NCI-H128 (cell line): Measurements from ENCODE around the gene CHD9NB.

Experiments
- DNase-seq: peaks from one replicate; lab custom pipeline; 2025; ENCODE audit not compliant: unreplicated experiment; lab: John Stamatoyannopoulos, UW

The CHD9NB gene

DNA sequence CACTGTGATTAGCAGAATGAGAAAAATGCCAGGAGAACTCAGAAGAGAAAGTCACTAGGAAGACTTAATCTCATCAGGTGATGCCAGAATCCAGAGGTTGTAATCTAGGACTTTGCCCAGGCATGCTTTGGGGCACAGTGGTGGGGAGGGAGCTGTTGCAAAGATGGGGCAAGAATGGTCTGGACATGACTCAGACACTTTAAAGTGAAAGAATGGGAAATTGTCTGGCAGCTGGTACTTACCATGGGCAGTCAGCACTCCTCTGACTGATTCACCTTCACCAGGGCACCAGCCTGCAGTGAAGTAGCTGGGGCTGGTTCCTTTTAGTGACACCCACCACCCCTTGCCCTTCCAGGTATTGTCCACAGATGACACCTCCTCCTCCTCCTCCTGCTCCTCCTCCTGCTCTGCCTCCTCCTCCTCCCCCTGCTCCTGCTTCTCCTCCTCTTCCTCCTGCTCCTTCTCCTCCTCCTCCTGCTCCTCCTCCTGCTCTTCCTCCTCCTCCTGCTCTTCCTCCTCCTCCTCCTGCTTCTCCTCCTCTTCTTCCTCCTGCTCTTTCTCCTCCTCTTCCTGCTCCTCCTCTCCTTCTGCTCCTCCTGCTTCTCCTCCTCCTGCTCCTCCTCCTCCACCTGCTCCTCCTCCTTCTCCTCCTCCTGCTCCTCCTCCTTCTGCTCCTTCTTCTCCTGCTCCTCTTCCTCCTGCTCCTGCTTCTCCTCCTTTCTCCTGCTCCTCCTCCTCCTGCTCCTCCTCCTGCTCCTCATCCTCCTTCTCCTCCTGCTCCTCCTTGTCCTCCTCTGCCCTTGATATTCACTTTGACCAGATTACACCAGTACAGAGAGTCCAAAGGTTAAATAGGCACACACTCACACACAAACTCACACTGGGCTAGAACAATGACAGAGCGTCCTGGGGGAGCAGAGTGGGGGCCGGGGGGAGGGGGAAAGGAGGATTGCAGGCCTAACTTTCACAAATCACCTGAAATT lies at the start of gene CHD9NB:
Gene CHD9NB (minus strand): TSS at position 379 of the 983 bp plus-strand sequence. CDS start 8,739 bp downstream, outside the sequence.
- no peak for DNase-seq

DNA sequence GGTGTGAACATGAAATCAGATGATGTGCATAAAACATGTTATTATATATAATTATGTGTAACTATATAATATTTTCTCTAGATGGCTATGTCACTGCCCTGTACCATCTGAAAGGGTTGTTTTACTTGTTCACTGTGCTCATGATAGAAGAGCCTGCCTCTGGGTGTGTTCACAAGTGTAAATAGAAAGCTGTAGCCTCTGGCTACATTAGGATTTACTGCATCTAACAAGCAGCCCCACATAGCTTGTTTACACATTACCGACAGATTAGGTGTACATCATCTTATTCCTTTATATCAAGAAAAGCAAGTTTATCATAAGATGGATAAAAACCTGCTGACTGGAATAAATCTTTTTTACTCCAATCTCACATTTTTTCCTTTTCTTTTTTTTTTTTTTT lies 48.2 kb upstream of the CHD9NB start:
- no peak for DNase-seq

DNA sequence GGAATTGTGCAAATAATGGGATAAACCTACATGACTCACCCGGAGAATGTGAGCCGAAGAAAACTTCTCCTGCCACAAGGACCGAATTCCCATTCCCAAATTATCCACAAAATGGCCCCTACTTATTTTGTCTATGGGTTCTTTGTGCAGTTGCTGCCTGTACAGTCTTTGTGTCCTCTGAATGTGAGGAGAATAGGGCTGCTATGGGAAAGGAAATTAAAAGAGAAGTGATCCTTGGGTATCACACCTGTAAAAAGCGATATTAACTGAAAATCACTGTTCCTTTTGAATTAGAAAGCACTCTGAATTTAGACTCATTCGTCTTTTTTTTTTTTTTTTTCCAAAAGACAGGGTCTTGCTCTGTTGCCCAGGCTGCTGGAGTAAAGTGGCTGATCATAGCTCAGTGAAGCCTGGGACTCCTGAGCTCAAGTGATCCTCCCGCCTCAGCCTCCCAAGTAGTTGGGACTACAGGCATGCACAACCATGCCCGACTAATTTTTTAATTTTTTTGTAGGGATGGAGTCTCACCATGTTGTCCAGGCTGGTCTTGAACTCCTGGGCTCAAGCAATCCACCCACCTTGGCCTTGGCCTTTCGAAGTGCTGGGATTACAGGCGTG lies 47.5 kb upstream of the CHD9NB start:
- DNase-seq, result no peak

DNA sequence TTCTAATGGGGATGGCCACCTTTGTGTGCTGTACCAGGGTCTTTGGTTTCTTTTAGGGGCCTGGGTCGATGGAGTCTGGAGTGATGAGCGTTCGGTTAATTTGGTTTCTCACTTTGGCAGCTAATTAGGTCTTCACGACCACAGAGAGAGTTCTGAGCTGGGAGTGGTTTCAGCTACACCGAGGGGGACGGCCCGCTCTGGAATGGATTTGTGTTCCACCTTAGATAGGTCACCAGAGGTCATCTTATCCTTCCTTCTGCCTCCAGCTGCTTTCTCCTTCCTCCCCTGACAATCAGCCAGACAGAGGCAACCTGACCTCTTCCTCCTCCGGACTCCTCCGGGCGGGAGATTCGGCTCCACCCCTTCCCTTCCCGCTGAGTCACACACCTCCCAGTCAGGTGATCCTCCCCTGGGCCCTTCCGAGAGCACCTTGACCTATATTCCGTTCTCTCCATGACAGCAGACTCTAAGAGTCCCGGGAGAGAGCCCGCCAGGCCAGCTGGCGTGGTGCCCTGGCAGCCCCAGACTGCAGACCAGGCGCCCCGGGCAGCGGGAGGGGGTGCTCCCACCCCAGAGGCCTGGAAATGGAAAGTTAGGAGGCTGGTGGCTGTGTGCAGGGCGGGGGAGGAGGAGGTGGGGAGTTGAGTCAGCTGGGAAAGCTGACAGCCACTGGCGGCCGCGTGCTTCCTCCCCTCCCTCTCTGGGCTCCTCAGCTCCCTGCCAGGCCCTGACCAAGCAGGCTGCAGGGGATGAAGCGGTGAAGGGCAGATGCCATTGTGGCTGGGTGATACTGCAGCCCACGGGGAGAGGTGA lies 46.8 kb upstream of the CHD9NB start:
- no peak for DNase-seq

DNA sequence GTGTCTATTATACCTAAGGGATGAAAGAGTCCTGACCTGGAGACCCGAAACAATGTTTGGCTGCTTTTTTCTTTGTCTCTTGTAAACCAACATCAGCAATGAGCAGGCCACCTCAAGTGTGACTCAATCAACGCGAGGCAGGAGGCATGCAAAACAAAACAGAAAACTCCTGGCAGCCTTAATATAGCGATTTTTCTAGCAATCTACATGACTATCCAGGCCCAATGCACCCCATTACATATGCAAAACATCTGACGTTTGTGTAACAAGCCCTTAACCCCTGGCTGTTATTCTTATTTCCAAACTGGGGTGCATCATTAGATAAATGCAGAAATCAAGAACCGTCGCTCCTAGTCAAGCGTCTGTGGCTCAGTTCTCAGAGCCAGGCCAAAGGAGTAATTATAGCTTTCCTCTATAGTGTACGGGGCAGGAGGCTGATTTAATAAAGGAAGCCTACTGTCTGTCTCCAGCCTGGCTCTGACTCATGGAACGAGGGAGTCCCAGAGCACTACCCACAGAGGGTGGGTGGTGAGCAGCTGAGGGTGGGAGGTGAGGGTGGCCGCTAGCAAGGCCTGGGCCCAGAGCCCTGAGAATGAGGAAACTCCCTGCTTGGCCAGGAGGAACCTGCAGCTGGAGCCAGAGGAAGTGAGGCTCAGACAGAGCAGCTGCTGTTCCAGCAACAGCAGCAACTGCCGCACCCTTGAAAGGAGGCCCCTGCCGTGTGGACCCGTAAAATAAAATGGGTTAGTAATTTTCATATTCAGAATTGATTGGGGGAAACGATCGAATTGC lies 46.0 kb upstream of the CHD9NB start:
- DNase-seq, result no peak

DNA sequence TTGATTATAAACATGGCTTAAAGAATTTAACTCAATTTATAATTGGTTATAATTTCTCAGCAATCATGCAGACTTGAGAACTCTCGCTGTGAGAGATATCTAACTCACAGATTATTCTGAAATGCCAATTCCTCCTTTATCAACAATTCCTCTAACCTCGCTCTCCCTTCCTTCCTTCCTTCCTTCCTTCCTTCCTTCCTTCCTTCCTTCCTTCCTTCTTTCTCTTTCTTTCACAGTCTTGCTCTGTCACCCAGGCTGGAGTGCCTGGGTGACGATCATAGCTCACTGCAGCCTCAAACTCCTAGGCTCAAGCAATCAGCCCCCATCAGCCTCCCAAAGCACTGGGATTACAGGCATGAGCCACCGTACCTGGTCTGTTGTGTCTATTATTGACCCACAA lies 44.5 kb upstream of the CHD9NB start:
- DNase-seq, result no peak

DNA sequence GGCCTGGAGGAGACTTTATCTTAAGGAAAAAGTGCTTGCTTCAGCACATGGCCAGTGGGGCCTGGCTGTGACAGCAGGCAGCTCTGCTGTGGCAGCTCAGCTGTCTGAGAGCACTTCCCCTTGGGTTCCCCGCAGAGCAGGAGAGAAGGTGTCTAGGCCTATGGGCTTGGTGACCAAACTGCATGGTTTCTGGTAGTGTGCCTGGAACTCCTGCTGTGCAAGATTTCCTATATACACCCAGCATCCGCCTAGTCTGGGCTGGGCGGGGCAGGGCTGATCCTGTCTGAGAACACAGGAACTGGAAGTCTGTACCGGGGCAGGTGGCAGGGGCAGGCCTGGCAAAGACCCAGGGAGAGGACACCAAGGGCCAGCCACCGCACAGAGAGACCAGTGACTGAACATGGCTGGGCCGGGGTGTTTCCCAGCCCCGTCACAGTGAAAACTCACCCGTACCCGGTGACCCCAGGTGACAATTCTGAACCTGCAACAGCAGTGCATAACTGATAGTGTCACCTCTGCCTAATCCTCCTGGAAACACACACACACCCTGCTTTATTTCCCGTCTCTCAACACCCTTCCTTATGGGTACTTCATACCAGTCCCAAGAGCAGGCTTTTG lies 41.4 kb upstream of the CHD9NB start:
- no peak for DNase-seq

DNA sequence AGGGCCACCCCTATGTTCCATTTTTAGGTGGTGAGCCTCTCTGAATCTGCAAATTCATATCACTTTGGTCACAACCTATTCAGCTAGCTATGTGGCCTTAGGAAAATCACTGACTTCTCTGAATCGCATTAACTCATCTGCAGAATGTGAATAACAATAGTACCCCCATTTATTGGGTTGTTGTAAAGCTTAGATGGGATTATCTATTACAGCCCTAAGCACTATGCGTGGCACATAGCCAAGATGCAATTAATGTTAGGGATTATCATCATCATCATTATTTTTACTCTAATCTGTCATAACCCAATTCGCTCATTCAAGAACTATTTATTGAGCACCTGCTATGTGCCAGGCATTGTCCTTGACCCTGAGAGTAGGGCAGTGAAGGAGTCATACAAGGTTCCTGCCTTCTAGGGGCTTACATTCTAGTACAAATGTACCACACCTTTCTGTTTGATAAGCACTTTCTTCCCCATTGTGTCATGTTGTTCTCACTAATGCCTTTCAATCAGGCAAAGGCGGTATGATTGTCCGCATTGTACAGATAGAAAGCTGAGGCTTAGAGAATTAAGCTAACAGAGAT lies 40.6 kb upstream of the CHD9NB start:
- DNase-seq, result no peak

DNA sequence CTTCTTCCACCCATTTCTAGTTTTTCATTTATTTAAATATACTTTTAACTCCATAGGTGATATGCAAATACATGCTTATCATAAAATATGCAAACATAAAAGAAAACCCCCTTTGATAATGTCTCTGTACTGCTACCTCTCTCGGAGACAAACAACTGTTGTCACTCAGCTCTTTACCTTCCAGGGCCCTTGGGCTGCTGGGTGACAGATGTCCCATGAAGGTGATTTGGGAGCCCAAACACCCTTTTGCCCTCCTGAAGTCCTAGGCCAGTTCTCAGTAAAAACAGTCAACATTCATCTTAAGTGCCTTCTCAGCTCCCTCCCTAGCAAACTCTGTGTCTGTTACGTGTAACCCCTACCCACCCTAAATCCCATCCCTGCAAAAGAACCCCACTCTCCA lies 39.6 kb upstream of the CHD9NB start:
- no peak for DNase-seq

DNA sequence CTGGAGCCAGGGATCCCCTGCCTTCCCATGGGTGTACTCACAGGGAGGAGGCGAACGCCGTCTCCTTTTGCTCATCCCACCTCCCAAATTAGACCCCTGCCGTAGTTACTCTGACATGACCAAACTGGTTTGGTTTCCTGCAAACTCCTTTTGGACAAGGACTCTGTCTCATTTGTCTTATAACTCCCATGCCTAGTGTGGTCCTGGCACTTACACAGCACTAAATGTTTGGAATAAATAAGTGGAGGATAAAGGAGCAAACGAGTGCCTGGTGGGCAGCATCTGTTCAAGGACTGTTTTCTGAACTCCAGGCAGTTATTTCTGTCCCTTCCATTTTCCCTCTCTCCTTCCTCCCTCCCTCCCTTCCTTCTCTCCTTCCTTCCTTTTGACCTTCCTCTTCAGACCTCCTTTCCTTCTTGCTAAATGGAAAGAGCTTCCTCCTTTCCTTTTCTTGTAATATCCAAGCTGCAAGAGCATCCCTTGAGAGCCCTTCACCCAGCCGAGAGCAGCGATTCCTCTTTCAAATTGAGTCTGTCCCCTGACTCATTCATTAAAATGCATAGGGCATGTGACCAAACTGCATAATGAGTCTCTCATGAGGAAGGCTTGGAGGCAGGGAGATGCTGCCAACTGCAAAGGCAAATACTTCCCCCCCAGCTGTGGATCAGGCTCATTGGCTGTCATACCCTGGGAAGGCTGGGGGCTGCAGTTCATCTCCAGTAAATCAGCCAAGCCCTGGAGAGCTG lies 38.9 kb upstream of the CHD9NB start:
- no peak for DNase-seq

DNA sequence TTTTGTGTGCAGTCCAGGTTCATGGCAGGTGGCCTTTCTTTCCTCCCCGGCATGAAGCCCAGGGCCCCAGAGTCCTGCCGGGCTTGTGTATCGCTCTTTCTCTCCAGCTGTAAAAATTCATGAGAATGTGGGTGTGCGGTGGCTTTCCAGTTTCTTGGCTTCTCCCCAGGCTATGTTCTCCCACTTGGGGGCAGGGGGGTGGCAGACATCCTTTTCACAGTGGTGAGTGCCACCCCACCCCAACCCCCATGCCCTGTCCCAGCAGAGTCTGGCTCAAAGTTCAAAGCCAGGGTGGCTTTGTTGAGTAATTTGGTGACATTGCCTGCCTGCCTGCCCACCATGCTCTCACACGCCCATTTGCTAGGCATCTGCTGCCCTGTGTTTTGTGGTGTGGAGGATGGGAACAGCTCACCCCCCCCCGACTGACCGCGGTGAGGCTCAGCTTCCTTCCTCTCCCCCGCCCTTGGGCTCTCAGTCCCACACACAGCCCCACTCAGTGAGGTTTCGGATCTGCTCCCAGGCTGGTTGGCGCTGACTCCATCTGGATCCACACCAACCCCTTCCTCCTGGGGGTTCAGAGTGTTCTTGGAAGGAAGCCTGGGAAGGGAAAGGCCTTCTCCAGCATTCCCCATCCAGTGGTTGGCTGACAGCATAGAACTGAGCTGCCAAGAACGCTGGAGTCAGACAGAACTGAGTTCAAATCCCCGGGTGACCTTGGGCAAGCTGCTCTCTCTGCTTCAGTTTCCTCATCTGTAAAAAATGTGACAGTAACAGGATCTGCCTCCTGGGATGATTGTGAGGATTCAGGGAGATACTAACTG lies 38.1 kb upstream of the CHD9NB start:
- DNase-seq, result no peak

DNA sequence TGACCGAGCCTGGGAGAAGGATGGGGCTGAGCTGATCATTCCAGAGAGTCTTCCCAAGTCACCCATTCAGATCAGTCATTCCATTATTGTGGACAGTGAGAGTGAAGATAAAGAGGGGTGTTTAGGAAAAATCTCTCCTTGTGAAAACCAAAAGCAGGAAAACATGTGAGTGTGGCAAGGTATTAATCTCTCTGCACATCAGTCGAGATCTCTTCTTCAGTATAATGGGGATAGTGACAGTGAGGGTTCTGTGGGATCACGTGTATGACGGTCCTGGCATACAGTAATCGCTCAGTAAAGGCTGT lies 37.5 kb upstream of the CHD9NB start:
- no peak for DNase-seq

DNA sequence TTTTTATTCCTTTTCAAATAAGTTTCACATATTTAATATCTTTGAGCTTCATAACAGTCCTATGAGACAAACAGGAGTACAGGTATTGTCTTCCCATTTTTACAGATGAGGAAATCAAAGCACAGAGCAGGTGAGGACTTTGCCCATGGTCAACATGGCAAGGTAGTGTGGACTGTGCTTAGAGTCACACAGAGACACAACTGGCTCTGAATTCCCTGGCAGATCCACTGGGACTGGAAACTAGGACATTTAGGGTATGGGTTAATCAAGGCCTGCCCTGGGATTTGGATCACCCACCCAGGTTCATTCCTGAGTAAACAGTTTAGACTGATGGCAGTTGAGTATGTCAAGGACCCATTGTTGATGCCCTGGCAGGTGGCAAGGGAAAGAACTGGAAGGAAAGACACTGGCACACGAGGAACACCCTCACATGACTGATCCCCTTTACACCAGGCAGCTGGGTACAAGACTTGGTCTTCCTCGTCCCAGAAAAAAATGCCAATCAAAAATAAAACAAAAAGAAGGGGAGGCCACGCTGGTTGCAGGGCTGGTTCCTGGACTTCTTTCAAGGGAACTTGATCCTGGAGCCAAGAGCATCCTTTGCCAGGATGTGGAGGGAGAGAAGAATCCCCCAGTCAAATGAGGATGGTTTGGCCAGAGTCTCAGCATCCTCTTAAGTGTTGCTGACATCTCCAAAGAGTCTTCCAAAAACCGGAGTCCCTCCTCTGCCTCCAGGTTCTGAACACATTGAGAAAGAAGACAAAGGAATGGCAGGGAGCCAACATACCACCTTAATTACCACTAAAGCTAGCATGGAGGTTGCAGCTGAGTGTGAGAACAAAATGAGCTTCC lies 37.0 kb upstream of the CHD9NB start:
- no peak for DNase-seq

DNA sequence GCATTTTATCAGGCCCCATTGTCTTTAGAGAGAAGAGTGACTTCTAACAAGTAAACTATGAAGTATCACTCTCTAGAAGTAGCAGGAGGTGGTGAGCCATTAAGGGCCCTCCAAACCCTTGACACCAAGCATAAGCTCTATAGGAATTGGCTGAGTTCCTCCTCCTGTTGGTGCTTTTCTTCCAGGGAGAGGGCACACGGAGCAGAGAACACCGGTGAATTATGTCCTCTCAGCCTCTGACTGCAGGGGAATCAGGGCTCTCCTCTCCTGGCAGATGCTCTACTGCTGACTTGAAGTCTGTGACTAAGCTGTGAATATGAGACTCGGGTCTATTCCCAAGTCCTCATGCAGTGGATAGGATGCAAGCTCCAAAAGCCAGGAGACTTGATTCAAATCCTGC lies 34.4 kb upstream of the CHD9NB start:
- DNase-seq, result no peak

DNA sequence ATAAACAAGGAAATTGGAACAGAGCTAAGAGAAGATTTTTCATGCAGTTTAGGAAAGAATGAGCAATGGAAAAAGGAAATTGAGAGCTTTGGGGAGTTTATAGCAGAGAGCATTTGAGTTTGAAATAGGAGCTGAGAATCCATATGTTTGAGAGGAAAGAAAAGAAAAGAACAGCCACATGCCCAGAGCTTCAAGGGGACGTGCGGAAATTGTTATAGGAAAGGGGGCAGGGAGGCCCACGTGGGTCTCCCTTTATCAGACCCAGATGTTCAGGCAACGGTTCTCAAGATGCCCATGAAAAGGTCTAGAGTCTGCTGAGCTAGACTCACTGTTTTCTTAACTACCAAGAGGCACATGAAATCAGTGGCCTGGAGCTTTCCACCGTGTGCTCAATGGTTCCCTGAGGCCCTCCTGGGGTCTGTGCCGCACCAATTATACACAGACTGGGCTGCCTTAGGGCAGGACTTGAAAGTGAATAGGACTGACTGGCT lies 33.3 kb upstream of the CHD9NB start:
- DNase-seq, result no peak

DNA sequence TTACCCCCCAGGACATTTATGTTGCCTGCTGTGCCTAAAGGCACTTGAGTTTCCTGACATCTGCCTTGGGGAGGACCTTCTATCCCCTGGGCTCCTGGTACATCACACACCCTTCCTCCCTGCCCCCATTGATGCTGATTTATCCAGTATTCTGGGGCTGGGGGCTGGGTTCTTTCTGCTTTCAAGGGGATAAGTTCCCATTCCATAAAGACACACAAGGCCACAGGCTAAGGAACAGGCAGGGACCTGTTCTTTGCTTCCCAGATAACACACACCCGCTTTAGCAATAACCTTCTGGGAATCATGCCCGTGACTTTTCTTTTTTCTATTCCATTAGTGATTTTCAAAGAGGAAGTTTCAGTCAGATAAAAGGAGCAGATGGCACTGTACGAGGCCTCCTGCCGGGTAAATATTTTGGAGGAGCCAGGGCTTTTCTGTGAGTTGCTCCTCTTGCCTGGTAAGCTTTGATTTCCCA lies 32.7 kb upstream of the CHD9NB start:
- no peak for DNase-seq

DNA sequence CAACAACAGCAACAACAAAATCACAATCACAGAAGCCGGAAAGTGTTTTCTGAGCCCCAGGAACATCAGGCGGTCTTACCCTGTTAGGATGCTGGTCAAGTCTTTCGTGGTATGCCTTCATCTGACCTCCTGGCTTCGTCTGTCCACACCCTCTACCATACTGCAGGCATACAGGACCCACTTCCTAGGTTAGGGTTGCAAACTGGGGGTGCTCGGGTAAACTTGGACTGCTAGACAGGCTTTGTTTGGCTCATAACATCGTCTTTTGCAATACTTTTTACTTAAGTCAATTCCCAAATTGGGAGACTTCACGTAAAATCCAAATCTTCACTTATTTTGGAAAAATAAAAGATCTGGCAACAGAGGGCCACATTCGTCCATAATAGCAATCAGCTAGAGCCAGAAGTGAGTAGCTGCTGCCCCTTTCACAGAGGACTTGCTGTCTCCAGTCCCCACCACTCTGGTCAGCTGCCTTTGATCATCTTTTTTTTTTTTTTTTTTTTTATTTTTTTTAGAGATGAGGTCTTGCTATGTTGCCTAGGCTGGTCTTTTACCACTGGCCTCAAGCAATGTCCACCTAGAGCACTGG lies 32.1 kb upstream of the CHD9NB start:
- no peak for DNase-seq
